HepG2 (cell line): ENCODE measurements around the gene RGR.

Source experiments
- ERF ChIP-seq: IDR thresholded peaks from 2 replicates; pipeline ENCODE4 v1.6.1; 2018; ENCODE audit warnings: missing biosample characterization, missing genetic modification reagents
- NR2C2 ChIP-seq: sonication (generic); formaldehyde crosslinking; IDR thresholded peaks from 2 replicates; pipeline ENCODE4 v1.4.0; 2020; ENCODE audit warnings: missing genetic modification reagents, mild to moderate bottlenecking, moderate library complexity, borderline replicate concordance
- RAD51 ChIP-seq: fragments of 450-650 bp; IDR thresholded peaks from 2 replicates; pipeline ENCODE4 v1.6.1; 2016; ENCODE audit warnings: borderline replicate concordance
- ZNF530 ChIP-seq: sonication (generic); formaldehyde crosslinking; IDR thresholded peaks from 2 replicates; pipeline ENCODE4 v1.5.0; 2020; ENCODE audit warnings: low read depth, mild to moderate bottlenecking, missing genetic modification reagents
- TF ChIP-seq, protein P1 (sequence below): sonication (generic); formaldehyde crosslinking; IDR thresholded peaks from 2 replicates; pipeline ENCODE4 v1.5.0; 2020; ENCODE audit warnings: mild to moderate bottlenecking, missing genetic modification reagents, moderate library complexity

DNA sequence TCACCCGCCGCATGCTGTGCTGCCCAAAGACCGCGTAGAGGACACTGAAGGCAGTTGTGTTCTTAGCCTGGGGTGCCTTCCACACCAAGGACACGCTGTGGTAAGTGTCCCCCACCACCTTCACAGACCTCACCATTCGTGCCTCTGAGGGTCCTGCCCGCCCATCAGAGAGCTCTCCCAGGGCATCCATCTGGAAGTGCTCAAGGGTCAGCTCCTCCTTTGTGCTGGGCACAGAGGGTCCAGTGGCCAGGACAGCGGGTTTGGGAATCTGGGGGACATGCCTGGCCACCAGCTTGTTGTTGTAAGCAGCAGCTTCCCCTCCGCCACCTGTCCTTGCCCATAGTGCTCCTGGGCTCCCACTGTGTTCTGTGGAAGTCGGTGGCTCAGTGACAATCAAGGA, 12.5 kb upstream of the RGR start:
- TF ChIP-seq ERF (no peak), RAD51 (no peak), ZNF530 (CRISPR knock-in tag) (no peak), NR2C2 (no peak)
- TF ChIP-seq, protein P1, sequence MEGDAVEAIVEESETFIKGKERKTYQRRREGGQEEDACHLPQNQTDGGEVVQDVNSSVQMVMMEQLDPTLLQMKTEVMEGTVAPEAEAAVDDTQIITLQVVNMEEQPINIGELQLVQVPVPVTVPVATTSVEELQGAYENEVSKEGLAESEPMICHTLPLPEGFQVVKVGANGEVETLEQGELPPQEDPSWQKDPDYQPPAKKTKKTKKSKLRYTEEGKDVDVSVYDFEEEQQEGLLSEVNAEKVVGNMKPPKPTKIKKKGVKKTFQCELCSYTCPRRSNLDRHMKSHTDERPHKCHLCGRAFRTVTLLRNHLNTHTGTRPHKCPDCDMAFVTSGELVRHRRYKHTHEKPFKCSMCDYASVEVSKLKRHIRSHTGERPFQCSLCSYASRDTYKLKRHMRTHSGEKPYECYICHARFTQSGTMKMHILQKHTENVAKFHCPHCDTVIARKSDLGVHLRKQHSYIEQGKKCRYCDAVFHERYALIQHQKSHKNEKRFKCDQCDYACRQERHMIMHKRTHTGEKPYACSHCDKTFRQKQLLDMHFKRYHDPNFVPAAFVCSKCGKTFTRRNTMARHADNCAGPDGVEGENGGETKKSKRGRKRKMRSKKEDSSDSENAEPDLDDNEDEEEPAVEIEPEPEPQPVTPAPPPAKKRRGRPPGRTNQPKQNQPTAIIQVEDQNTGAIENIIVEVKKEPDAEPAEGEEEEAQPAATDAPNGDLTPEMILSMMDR = no peak
